Caco-2 (cell line): ENCODE data around the gene ZNF546. TPM values are rescaled to one million over a fixed set of nuclear protein-coding genes. Genes with fewer than 3 reads are reported as not detected.
"Not testable (repeated sequence)": the region's sequence is repeated elsewhere in the genome, so short reads cannot be mapped to it uniquely, and the experiment has no call there.

Experiments
- BruUV-seq: library from RNA; stranded (reverse); fragments of 400-500 nt; replicated peaks from 2 replicates; lab custom pipeline; 2021; lab: Mats Ljungman, UMichigan
- CTCF ChIA-PET: fragments of 300-600 bp; sonication (Branson Sonifier 250); formaldehyde crosslinking; loops from one replicate; lab custom pipeline; 2022; ENCODE audit warnings: antibody characterized with exemption; lab: Charles Lee
- POLR2A ChIA-PET: fragments of 300-600 bp; sonication (Branson Sonifier 250); formaldehyde crosslinking; loops from one replicate; lab custom pipeline; 2022; ENCODE audit warnings: antibody characterized with exemption; lab: Charles Lee
- DNase-seq, 2 experiments: peaks; one replicate each; pipeline versions ENCODE4 v3.0.0 to v3.0.0-alpha.2; 2020 to 2022
- H3K27me3 ChIP-seq: replicated peaks from 2 replicates; pipeline ENCODE4 v1.6.0; 2011; ENCODE audit warnings: low read length; ENCODE audit not compliant: control insufficient read depth, insufficient read depth
- H3K36me3 ChIP-seq: 2 replicates; pipeline ENCODE4 v1.5.1; 2011; ENCODE audit warnings: low read length; ENCODE audit not compliant: control insufficient read depth, insufficient read depth
- H3K4me1 ChIP-seq: fragments of 250-450 bp; sonication (Bioruptor Pico); 2 replicates; pipeline ENCODE4 v1.5.1; 2020; ENCODE audit warnings: mild to moderate bottlenecking
- H3K4me3 ChIP-seq: 2 replicates; pipeline ENCODE4 v1.5.1; 2011; ENCODE audit warnings: low read depth, mild to moderate bottlenecking, control low read depth, low read length
- H3K9me3 ChIP-seq: fragments of 250-450 bp; sonication (Bioruptor Pico); 2 replicates; pipeline ENCODE4 v1.5.1; 2020; ENCODE audit warnings: mild to moderate bottlenecking, moderate library complexity
- H3K27ac Mint-ChIP-seq: one replicate; pipeline ENCODE4 v1.8.0; 2022; ENCODE audit warnings: mixed read lengths; ENCODE audit not compliant: unreplicated experiment
- H3K27me3 Mint-ChIP-seq: one replicate; pipeline ENCODE4 v1.8.0; 2022; ENCODE audit warnings: mixed read lengths; ENCODE audit not compliant: insufficient read depth, unreplicated experiment
- H3K36me3 Mint-ChIP-seq: one replicate; pipeline ENCODE4 v1.8.0; 2022; ENCODE audit warnings: mild to moderate bottlenecking, mixed read lengths; ENCODE audit not compliant: insufficient read depth, unreplicated experiment
- H3K4me1 Mint-ChIP-seq: one replicate; pipeline ENCODE4 v1.8.0; 2022; ENCODE audit warnings: low read depth, mixed read lengths; ENCODE audit not compliant: unreplicated experiment
- H3K4me3 Mint-ChIP-seq: one replicate; pipeline ENCODE4 v1.8.0; 2022; ENCODE audit warnings: mild to moderate bottlenecking, moderate library complexity, mixed read lengths; ENCODE audit not compliant: unreplicated experiment
- H3K9me3 Mint-ChIP-seq: one replicate; pipeline ENCODE4 v1.8.0; 2022; ENCODE audit warnings: mixed read lengths; ENCODE audit not compliant: unreplicated experiment
- CTCF ChIP-seq, 2 experiments: fragments of 200-600 bp in 1 of 2; IDR thresholded peaks; 1 replicate in 1 of 2; 2 replicates in 1 of 2; pipeline versions ENCODE4 v1.5.1 to v1.8.0; 2011 to 2022; ENCODE audit warnings: antibody characterized with exemption in 1 of 2, control low read depth in 1 of 2, inconsistent platforms in 1 of 2, low read depth in 1 of 2, low read length in 1 of 2, mild to moderate bottlenecking in 1 of 2, moderate library complexity in 1 of 2; ENCODE audit not compliant: insufficient read depth in 1 of 2, severe bottlenecking in 1 of 2, unreplicated experiment in 1 of 2
- intact Hi-C: fragments of 100-400 bp; cut with micrococcal nuclease; formaldehyde crosslinking; loops from one replicate; pipeline ENCODE4 v1.10.0; 2022; ENCODE audit not compliant: unreplicated experiment
- total RNA-seq: library from RNA; stranded (reverse); gene quantifications from 2 replicates; pipeline ENCODE4 v1.2.3, GENCODE V29; 2022

Gene ZNF546
- total RNA-seq, 1 experiment from 2014 or later = 0.98 TPM

- DNase-seq, CTCF ChIA-PET, intact Hi-C loops, BruUV-seq, H3K4me3 ChIP-seq, H3K36me3 Mint-ChIP-seq, H3K4me1 ChIP-seq, H3K4me3 Mint-ChIP-seq, POLR2A ChIA-PET, H3K9me3 Mint-ChIP-seq, H3K36me3 ChIP-seq, H3K27me3 Mint-ChIP-seq, H3K9me3 ChIP-seq, H3K27me3 ChIP-seq, H3K27ac Mint-ChIP-seq: not testable (repeated sequence)
- H3K4me1 Mint-ChIP-seq = peaks cover 13% of the 10 kb centered on the region
Observed at GRCh38 chr19:39959407-39959806, 37.5 kb upstream of the ZNF546 start.

- Mint-ChIP-seq H3K27me3 (no peaks in the 10 kb centered on the region), H3K27ac (no peak overlapping the region), H3K9me3 (peaks cover 10% of the 10 kb centered on the region), H3K36me3 (no peaks in the 10 kb centered on the region), H3K4me3 (no peak overlapping the region), H3K4me1 (peaks cover 14% of the 10 kb centered on the region)
- ChIA-PET POLR2A (no interaction called here), CTCF (no interaction called here)
- H3K4me3 ChIP-seq = no peak overlapping the region
- H3K36me3 ChIP-seq = no peaks in the 10 kb centered on the region
- H3K27me3 ChIP-seq = no peaks in the 10 kb centered on the region; the same call in 1 of the 2 replicates
- H3K4me1 ChIP-seq = no peaks in the 10 kb centered on the region
- BruUV-seq = no TSS peak
- H3K9me3 ChIP-seq = no peaks in the 10 kb centered on the region
- DNase-seq = no peak
- intact Hi-C loops = no loop called here
- TF ChIP-seq CTCF (IDR thresholded peaks at IDR 0.05; ENCODE audit: insufficient read depth in 1 of 2, low read depth in 1 of 2, low read length in 1 of 2, severe bottlenecking in 1 of 2, unreplicated experiment in 1 of 2) = no peak
Observed at GRCh38 chr19:39963898-39964297, 33.0 kb upstream of the ZNF546 start.

GRCh38 chr19:39966617-39967016 lies 30.2 kb upstream of the ZNF546 start:
- Mint-ChIP-seq H3K9me3 (peaks cover 10% of the 10 kb centered on the region), H3K4me1 (peaks cover 20% of the 10 kb centered on the region), H3K27me3 (no peaks in the 10 kb centered on the region), H3K4me3 (no peak overlapping the region), H3K27ac (no peak overlapping the region), H3K36me3 (peaks cover 13% of the 10 kb centered on the region)
- H3K36me3 ChIP-seq = no peaks in the 10 kb centered on the region
- CTCF ChIA-PET = no interaction called here
- no peaks in the 10 kb centered on the region; the same call in 1 of the 2 replicates for H3K4me1 ChIP-seq
- intact Hi-C loops = no loop called here
- TF ChIP-seq CTCF (IDR thresholded peaks at IDR 0.05; ENCODE audit: insufficient read depth in 1 of 2, low read depth in 1 of 2, low read length in 1 of 2, severe bottlenecking in 1 of 2, unreplicated experiment in 1 of 2) = no peak
- POLR2A ChIA-PET = no interaction called here
- no peaks in the 10 kb centered on the region for H3K9me3 ChIP-seq
- DNase-seq = no peak
- H3K4me3 ChIP-seq = no peak overlapping the region
- BruUV-seq = no TSS peak
- no peaks in the 10 kb centered on the region for H3K27me3 ChIP-seq

- POLR2A ChIA-PET = no interaction called here
Observed at GRCh38 chr19:39967561-39967960, 29.3 kb upstream of the ZNF546 start.

More at GRCh38 chr19:39967561-39967960, 29.3 kb upstream of the ZNF546 start:
- H3K27me3 ChIP-seq = no peaks in the 10 kb centered on the region
- no peaks in the 10 kb centered on the region for H3K27me3 Mint-ChIP-seq
- intact Hi-C loops = no loop called here
- CTCF ChIA-PET = no interaction called here
- H3K4me3 Mint-ChIP-seq = no peak overlapping the region
- H3K9me3 Mint-ChIP-seq = peaks cover 9% of the 10 kb centered on the region
- BruUV-seq = no TSS peak
- TF ChIP-seq CTCF (IDR thresholded peaks at IDR 0.05; ENCODE audit: insufficient read depth in 1 of 2, low read depth in 1 of 2, low read length in 1 of 2, severe bottlenecking in 1 of 2, unreplicated experiment in 1 of 2) = no peak
- DNase-seq = no peak
- H3K9me3 ChIP-seq = no peaks in the 10 kb centered on the region
- peaks cover 6% of the 10 kb centered on the region; the same call in 1 of the 2 replicates for H3K4me1 ChIP-seq
- no peak overlapping the region for H3K4me3 ChIP-seq
- H3K27ac Mint-ChIP-seq = no peak overlapping the region
- H3K36me3 ChIP-seq = no peaks in the 10 kb centered on the region
- H3K36me3 Mint-ChIP-seq = peaks cover 22% of the 10 kb centered on the region
- peaks cover 25% of the 10 kb centered on the region for H3K4me1 Mint-ChIP-seq
